Smooth muscle cell (in vitro differentiated cells): ENCODE results near the gene P3R3URF. TPM values are rescaled to one million over a fixed set of nuclear protein-coding genes. Genes with fewer than 3 reads are reported as not detected.
A peak's percentile ranks its signal among the peaks of the same experiment; 100 is the strongest.

ENCODE experiments used
- DNase-seq: peaks from one replicate; lab custom pipeline; 2025; ENCODE audit not compliant: unreplicated experiment; lab: John Stamatoyannopoulos, UW
- H2AFZ ChIP-seq: fragments of 200-600 bp; sonication (generic); 2 replicates; pipeline ENCODE4 v1.6.0; 2016; ENCODE audit warnings: antibody characterized with exemption, low read depth, mild to moderate bottlenecking
- H3F3A ChIP-seq: fragments of 200-600 bp; sonication (generic); 2 replicates; pipeline ENCODE4 v1.6.0; 2017; ENCODE audit warnings: antibody characterized with exemption, low read depth
- H3K27ac ChIP-seq: fragments of 200-600 bp; sonication (generic); 2 replicates; pipeline ENCODE4 v1.5.1; 2016; ENCODE audit warnings: low read depth, mild to moderate bottlenecking
- H3K27me3 ChIP-seq: fragments of 200-600 bp; sonication (generic); 2 replicates; pipeline ENCODE4 v1.6.1; 2016; ENCODE audit warnings: low read depth, mild to moderate bottlenecking
- H3K36me3 ChIP-seq: fragments of 200-600 bp; sonication (generic); 2 replicates; pipeline ENCODE4 v1.5.1; 2016; ENCODE audit warnings: low read depth
- H3K4me1 ChIP-seq: fragments of 200-600 bp; sonication (generic); 2 replicates; pipeline ENCODE4 v1.5.1; 2016; ENCODE audit warnings: low read depth
- H3K4me2 ChIP-seq: fragments of 200-600 bp; sonication (generic); 2 replicates; pipeline ENCODE4 v1.6.0; 2016; ENCODE audit warnings: mild to moderate bottlenecking
- H3K4me3 ChIP-seq: fragments of 200-600 bp; sonication (generic); 2 replicates; pipeline ENCODE4 v1.5.1; 2016; ENCODE audit warnings: mild to moderate bottlenecking
- H3K79me2 ChIP-seq: fragments of 200-600 bp; sonication (generic); 2 replicates; pipeline ENCODE4 v1.6.0; 2016; ENCODE audit warnings: low read depth, mild to moderate bottlenecking
- H3K9ac ChIP-seq: fragments of 200-600 bp; sonication (generic); 2 replicates; pipeline ENCODE4 v1.6.0; 2016; ENCODE audit warnings: low read depth
- H3K9me3 ChIP-seq: fragments of 200-600 bp; sonication (generic); replicated peaks from 2 replicates; pipeline ENCODE4 v1.5.1; 2016; ENCODE audit warnings: low read depth
- H4K20me1 ChIP-seq: fragments of 200-600 bp; sonication (generic); 2 replicates; pipeline ENCODE4 v1.6.0; 2016; ENCODE audit warnings: low read depth
- CTCF ChIP-seq: fragments of 200-600 bp; sonication (generic); IDR thresholded peaks from 2 replicates; pipeline ENCODE4 v1.5.1; 2017; ENCODE audit warnings: borderline replicate concordance, mild to moderate bottlenecking, antibody characterized with exemption; ENCODE audit not compliant: insufficient read depth, poor library complexity, severe bottlenecking
- WGBS: methylation state at CpG from one replicate; pipeline ENCODE4 v1.1.7; 2016; ENCODE audit warnings: low lambda C conversion rate; 5-methylcytosine and 5-hydroxymethylcytosine counted together
- polyA plus RNA-seq: library from polyadenylated mRNA; unstranded; fragments of >200 nt; fragmentation: Nextera tagmentation; extraction: Ambion mirVana; gene quantifications from 2 replicates; pipeline ENCODE4 v1.2.1, GENCODE V29; 2016
- total RNA-seq: library from RNA; depleted of rRNA; stranded (reverse); fragments of >200 nt; gene quantifications from 2 replicates; pipeline ENCODE4 v1.2.3, GENCODE V29; 2014

The P3R3URF gene
- total and polyA plus RNA-seq, 2 experiments from 2014 or later = not detected

- Histone ChIP-seq H3K4me3 (no peak overlapping the region), H3K27ac (no peak overlapping the region), H3K79me2 (no peaks in the 10 kb centered on the region), H2AFZ (no peak overlapping the region), H3K27me3 (no peaks in the 10 kb centered on the region), H3K9me3 (no peaks in the 10 kb centered on the region), H3F3A (no peaks in the 10 kb centered on the region), H3K36me3 (no peaks in the 10 kb centered on the region), H3K9ac (no peak overlapping the region), H4K20me1 (no peaks in the 10 kb centered on the region), H3K4me1 (no peaks in the 10 kb centered on the region), H3K4me2 (no peak overlapping the region)
- TF ChIP-seq CTCF = no peak
- DNase-seq = no peak
- WGBS = 100% methylated on average over 1 of the region's 1 CpG
Measured at GRCh38 chr1:46157916-46158311, 18.4 kb downstream of the P3R3URF start.

DNA sequence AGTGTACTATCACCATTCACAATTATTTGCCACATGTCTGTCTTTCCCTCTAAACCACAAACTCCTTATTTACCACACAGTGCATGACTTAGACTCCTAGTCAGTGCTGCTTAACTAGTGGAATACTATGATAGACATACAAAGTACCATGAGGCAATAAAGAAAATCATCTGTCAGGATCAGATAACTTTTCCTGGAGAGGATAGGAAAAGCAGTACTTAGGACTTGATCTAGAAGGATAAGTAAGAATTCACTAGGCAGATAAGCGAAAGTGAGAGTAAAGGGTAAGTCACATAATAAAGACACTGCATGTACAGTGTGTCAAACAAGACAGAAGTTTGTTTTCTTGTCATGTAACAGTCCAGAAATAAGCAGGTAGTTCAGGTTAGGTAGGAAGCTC, 22.6 kb downstream of the P3R3URF start:
- 94% methylated on average over 1 of the region's 1 CpG for WGBS
- no peaks in the 10 kb centered on the region for H3K4me1 ChIP-seq
- no peaks in the 10 kb centered on the region for H3K27me3 ChIP-seq
- H3K4me2 ChIP-seq = no peak overlapping the region
- H3K27ac ChIP-seq = no peak overlapping the region
- H3K9me3 ChIP-seq = no peaks in the 10 kb centered on the region
- H3F3A ChIP-seq = no peaks in the 10 kb centered on the region
- no peaks in the 10 kb centered on the region for H4K20me1 ChIP-seq
- no peak for DNase-seq
- H3K9ac ChIP-seq = no peak overlapping the region
- no peaks in the 10 kb centered on the region for H3K79me2 ChIP-seq
- H3K4me3 ChIP-seq = no peak overlapping the region
- no peak for TF ChIP-seq CTCF
- no peaks in the 10 kb centered on the region for H3K36me3 ChIP-seq
- H2AFZ ChIP-seq = no peak overlapping the region

GRCh38 chr1:46153228-46153627, 23.1 kb downstream of the P3R3URF start:
- H3K4me2 ChIP-seq = no peak overlapping the region
- DNase-seq = no peak
- WGBS = 88% methylated on average over 1 of the region's 1 CpG
- no peak overlapping the region for H2AFZ ChIP-seq
- no peaks in the 10 kb centered on the region for H3K36me3 ChIP-seq
- no peak overlapping the region for H3K27ac ChIP-seq
- no peaks in the 10 kb centered on the region for H3F3A ChIP-seq
- no peaks in the 10 kb centered on the region for H3K79me2 ChIP-seq
- H3K9ac ChIP-seq = no peak overlapping the region
- H4K20me1 ChIP-seq = no peaks in the 10 kb centered on the region
- H3K4me1 ChIP-seq = no peaks in the 10 kb centered on the region
- no peak for TF ChIP-seq CTCF
- no peaks in the 10 kb centered on the region for H3K9me3 ChIP-seq
- no peaks in the 10 kb centered on the region for H3K27me3 ChIP-seq
- H3K4me3 ChIP-seq = no peak overlapping the region

DNA sequence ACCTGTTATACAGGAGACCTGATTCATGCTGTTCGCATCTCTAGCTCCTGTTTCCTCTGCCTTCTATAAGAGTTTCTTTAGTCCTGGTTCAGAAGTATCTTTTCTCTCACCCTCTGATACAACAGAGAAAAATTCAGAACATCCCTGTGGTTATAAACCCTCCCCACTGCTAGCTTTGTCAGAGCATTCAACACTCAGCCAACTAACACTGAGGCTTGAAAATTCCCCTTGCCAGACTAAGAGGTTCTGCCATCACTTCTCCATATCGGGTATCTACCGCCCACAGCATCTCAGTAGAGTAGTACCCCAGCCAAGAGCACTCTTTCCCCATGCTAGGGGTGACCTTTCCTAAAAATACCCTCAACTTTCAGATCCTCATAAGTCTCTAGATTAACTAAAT, 24.3 kb downstream of the P3R3URF start:
- H2AFZ ChIP-seq = no peak overlapping the region
- no peaks in the 10 kb centered on the region for H3K4me1 ChIP-seq
- TF ChIP-seq CTCF = no peak
- DNase-seq = no peak
- H3F3A ChIP-seq = no peaks in the 10 kb centered on the region
- H3K9me3 ChIP-seq = no peaks in the 10 kb centered on the region
- no peak overlapping the region for H3K4me3 ChIP-seq
- 79% methylated on average over 3 of the region's 3 CpGs for WGBS
- H4K20me1 ChIP-seq = no peaks in the 10 kb centered on the region
- peak overlapping the region; percentile 31 for H3K27ac ChIP-seq
- no peak overlapping the region for H3K9ac ChIP-seq
- H3K79me2 ChIP-seq = no peaks in the 10 kb centered on the region
- no peaks in the 10 kb centered on the region for H3K27me3 ChIP-seq
- H3K4me2 ChIP-seq = no peak overlapping the region
- no peaks in the 10 kb centered on the region for H3K36me3 ChIP-seq
